ENCODE results near the gene AUTS2. TPM values are rescaled to one million over a fixed set of nuclear protein-coding genes. Genes with fewer than 3 reads are reported as not detected.

AUTS2 gene
- total and polyA plus RNA-seq, 11 donors = 3.4 to 14.0 (median 7.3) TPM

- Histone ChIP-seq H3K4me3 (no peak overlapping the region), H3K27me3 (no peaks in the 10 kb centered on the region), H3K27ac (no peak overlapping the region), H3K36me3 (no peaks in the 10 kb centered on the region), H3K9me3 (no peaks in the 10 kb centered on the region), H3K4me1 (peaks cover 0 to 17% (median 2%) of the 10 kb centered on the region in 12 donors)
- no peak for TF ChIP-seq CTCF (IDR thresholded peaks at IDR 0.05)
- no peak for TF ChIP-seq POLR2A (IDR thresholded peaks at IDR 0.05)
- WGBS, 4 donors = 78 to 83% (median 80%) methylated on average over 3 of the region's 3 CpGs
- intact Hi-C loops (cut with DNase I) = loop anchor here in 1 of 10 donors (10.0 kb wide), 1 partner anchor 747 kb away; no protein-coding TSS in a partner anchor
- no peak for ATAC-seq
- no peak for DNase-seq
Observed at GRCh38 chr7:69947998-69948397, 349.7 kb downstream of the AUTS2 start.

GRCh38 chr7:69949122-69949521 lies 350.8 kb downstream of the AUTS2 start:
- H3K36me3 ChIP-seq = no peaks in the 10 kb centered on the region
- DNase-seq = no peak
- peak; percentile 41 to 75 (median 60) for ATAC-seq
- intact Hi-C loops (cut with DNase I) = loop anchor here in 1 of 10 donors (10.0 kb wide), 1 partner anchor 746 kb away; no protein-coding TSS in a partner anchor
- peak overlapping the region in 1 of 12 donors; percentile 4 for H3K27ac ChIP-seq
- WGBS, 4 donors = 61 to 64% (median 62%) methylated on average over 2 of the region's 2 CpGs
- H3K4me1 ChIP-seq = peaks cover 0 to 27% (median 12%) of the 10 kb centered on the region in 12 donors
- H3K4me3 ChIP-seq = no peak overlapping the region
- H3K27me3 ChIP-seq = no peaks in the 10 kb centered on the region
- no peaks in the 10 kb centered on the region for H3K9me3 ChIP-seq
- TF ChIP-seq CTCF (IDR thresholded peaks at IDR 0.05) (no peak), POLR2A (IDR thresholded peaks at IDR 0.05) (no peak)

GRCh38 chr7:69951458-69951857 lies 353.2 kb downstream of the AUTS2 start:
- H3K27ac ChIP-seq = no peak overlapping the region
- peaks cover 0 to 38% (median 17%) of the 10 kb centered on the region in 12 donors for H3K4me1 ChIP-seq
- no peak for DNase-seq
- H3K27me3 ChIP-seq = no peaks in the 10 kb centered on the region
- 89 to 96% (median 94%) methylated on average over 3 of the region's 3 CpGs for WGBS, 4 donors
- intact Hi-C loops (cut with DNase I) = no loop called here
- H3K36me3 ChIP-seq = no peaks in the 10 kb centered on the region
- no peak for ATAC-seq
- TF ChIP-seq CTCF (IDR thresholded peaks at IDR 0.05) = no peak
- no peak for TF ChIP-seq POLR2A (IDR thresholded peaks at IDR 0.05)
- H3K4me3 ChIP-seq = no peak overlapping the region
- no peaks in the 10 kb centered on the region for H3K9me3 ChIP-seq

- 36 to 46% (median 42%) methylated on average over 6 of the region's 6 CpGs for WGBS, 4 donors
- Histone ChIP-seq H3K36me3 (no peaks in the 10 kb centered on the region), H3K27me3 (no peaks in the 10 kb centered on the region), H3K4me1 (peaks cover 0 to 46% (median 19%) of the 10 kb centered on the region in 12 donors), H3K9me3 (no peaks in the 10 kb centered on the region), H3K4me3 (no peak overlapping the region), H3K27ac (no peak overlapping the region)
- ATAC-seq (peak in 1 of 4 donors; percentile 19), DNase-seq (no peak)
- TF ChIP-seq CTCF (IDR thresholded peaks at IDR 0.05) = no peak
- TF ChIP-seq POLR2A (IDR thresholded peaks at IDR 0.05) = no peak
- intact Hi-C loops (cut with DNase I) = no loop called here
Observed at GRCh38 chr7:69953136-69954067, 355.1 kb downstream of the AUTS2 start.
